Neutrophil (primary cell): Measurements from ENCODE around the gene TMEM138.
"Not testable (repeated sequence)": the region's sequence is repeated elsewhere in the genome, so short reads cannot be mapped to it uniquely, and the experiment has no call there.

Source experiments
- H3K27ac ChIP-seq: fragments of 200-600 bp; sonication (generic); 2 replicates; pipeline ENCODE4 v1.5.1; 2016; ENCODE audit warnings: mild to moderate bottlenecking, moderate library complexity
- H3K27me3 ChIP-seq: fragments of 200-600 bp; sonication (generic); 2 replicates; pipeline ENCODE4 v1.6.0; 2016; ENCODE audit warnings: mild to moderate bottlenecking
- H3K36me3 ChIP-seq: fragments of 200-600 bp; sonication (generic); 2 replicates; pipeline ENCODE4 v1.5.1; 2017
- H3K4me1 ChIP-seq, 2 experiments: fragments of 200-600 bp in 1 of 2; sonication (generic) in 1 of 2; 1 replicate in 1 of 2; 2 replicates in 1 of 2; pipeline versions ENCODE4 v1.5.1 to v1.6.1; 2013 to 2016; ENCODE audit warnings: low read depth in 1 of 2, low read length in 1 of 2, mild to moderate bottlenecking in 1 of 2, moderate library complexity in 1 of 2; ENCODE audit not compliant: control insufficient read depth in 1 of 2, insufficient read depth in 1 of 2
- H3K4me3 ChIP-seq, 2 experiments: fragments of 200-600 bp in 1 of 2; sonication (generic) in 1 of 2; 1 replicate in 1 of 2; 2 replicates in 1 of 2; pipeline ENCODE4 v1.5.1; 2013 to 2016; ENCODE audit warnings: low read depth in 1 of 2, low read length in 1 of 2, mild to moderate bottlenecking in 1 of 2, moderate library complexity in 1 of 2
- H3K9me3 ChIP-seq: fragments of 200-600 bp; sonication (generic); 2 replicates; pipeline ENCODE4 v1.5.1; 2016
- CTCF ChIP-seq: fragments of 200-600 bp; sonication (generic); IDR thresholded peaks from 2 replicates; pipeline ENCODE4 v1.5.1; 2016; ENCODE audit warnings: antibody characterized with exemption

The TMEM138 gene

GRCh38 chr11:61378713-61379313 is 16.6 kb downstream of the TMEM138 start:
- no peaks in the 10 kb centered on the region for H3K36me3 ChIP-seq
- peaks cover 10% of the 10 kb centered on the region in 2 experiments for H3K4me1 ChIP-seq
- no peak for TF ChIP-seq CTCF
- no peak overlapping the region for H3K4me3 ChIP-seq
- no peaks in the 10 kb centered on the region for H3K9me3 ChIP-seq
- peak overlapping the region; percentile 2 for H3K27ac ChIP-seq
- no peaks in the 10 kb centered on the region for H3K27me3 ChIP-seq

GRCh38 chr11:61380884-61381283 is 18.7 kb downstream of the TMEM138 start:
- Histone ChIP-seq H3K27me3 (no peaks in the 10 kb centered on the region), H3K9me3 (no peaks in the 10 kb centered on the region), H3K27ac (no peak overlapping the region), H3K36me3 (no peaks in the 10 kb centered on the region), H3K4me3 (no peak overlapping the region), H3K4me1 (peaks cover 15 to 16% of the 10 kb centered on the region in 2 experiments)
- no peak for TF ChIP-seq CTCF

GRCh38 chr11:61383859-61384258 is 21.7 kb downstream of the TMEM138 start:
- not testable (repeated sequence) for H3K27me3 ChIP-seq, H3K27ac ChIP-seq, H3K9me3 ChIP-seq, H3K36me3 ChIP-seq, H3K4me3 ChIP-seq
- peaks cover 8 to 11% of the 10 kb centered on the region in 2 experiments for H3K4me1 ChIP-seq

- no peaks in the 10 kb centered on the region for H3K27me3 ChIP-seq
- H3K4me1 ChIP-seq, result peaks cover 5 to 7% of the 10 kb centered on the region in 2 experiments
- no peak overlapping the region for H3K4me3 ChIP-seq
- H3K27ac ChIP-seq, result no peak overlapping the region
- no peaks in the 10 kb centered on the region for H3K9me3 ChIP-seq
- H3K36me3 ChIP-seq, result no peaks in the 10 kb centered on the region
- no peak for TF ChIP-seq CTCF
Observed at GRCh38 chr11:61384271-61385242, 22.4 kb downstream of the TMEM138 start.

GRCh38 chr11:61390161-61390560 is 28.0 kb downstream of the TMEM138 start:
- Histone ChIP-seq H3K27ac (no peak overlapping the region), H3K4me3 (no peak overlapping the region), H3K36me3 (peaks cover 8% of the 10 kb centered on the region), H3K9me3 (no peaks in the 10 kb centered on the region), H3K4me1 (peaks cover 26 to 33% of the 10 kb centered on the region in 2 experiments), H3K27me3 (no peaks in the 10 kb centered on the region)
- no peak for TF ChIP-seq CTCF
